Fibroblast of lung (primary cell): ENCODE measurements around the gene ATG13.

Experiments
- CTCF ChIP-seq, 2 donors: IDR thresholded peaks in 1 of 2; conservative IDR thresholded peaks in 1 of 2; 1 replicate in 1 of 2; 2 replicates in 1 of 2; pipeline ENCODE4 v1.5.1; 2011 to 2012; ENCODE audit warnings: low read length in 2 of 2, control low read depth in 1 of 2, inconsistent platforms in 1 of 2, low read depth in 1 of 2, mild to moderate bottlenecking in 1 of 2
- EZH2 ChIP-seq: IDR thresholded peaks from 2 replicates; pipeline ENCODE4 v1.5.1; 2012; ENCODE audit warnings: low read length, control low read depth, mild to moderate bottlenecking; ENCODE audit errors: missing control alignments

GRCh38 chr11:46672381-46672839 lies 55.1 kb downstream of the ATG13 start:
- TF ChIP-seq CTCF (conservative IDR thresholded peaks at IDR 0.05 in 1 of 2, IDR thresholded peaks at IDR 0.05 in 1 of 2; ENCODE audit: low read depth in 1 of 2, low read length in 2 of 2) (no peak), EZH2 (no peak)
